A549 (cell line): Measurements from ENCODE around the gene PRDM11.

Experiments used
- EP300 ChIP-seq, 2 experiments: fragments of >200 bp; sonication (Bioruptor Twin); formaldehyde crosslinking; IDR thresholded peaks; 2 replicates in 1 of 2; 3 replicates in 1 of 2; pipeline ENCODE4 v1.6.1; 2016 to 2017
- JUNB ChIP-seq: fragments of >200 bp; sonication (Bioruptor Twin); formaldehyde crosslinking; IDR thresholded peaks from 2 replicates; pipeline ENCODE4 v1.6.1; 2016
- MAZ ChIP-seq: fragments of 150-350 bp; IDR thresholded peaks from 2 replicates; pipeline ENCODE4 v1.6.1; 2014; ENCODE audit warnings: antibody characterized with exemption, low read depth, low read length, borderline replicate concordance
- USF2 ChIP-seq: fragments of 450-650 bp; IDR thresholded peaks from 2 replicates; pipeline ENCODE4 v1.6.1; 2014; ENCODE audit warnings: antibody characterized with exemption
- ZNF302 ChIP-seq: fragments of 250-450 bp; sonication (Bioruptor Pico); IDR thresholded peaks from 2 replicates; pipeline ENCODE4 v1.9.0; 2021; ENCODE audit warnings: inconsistent platforms, mild to moderate bottlenecking, moderate library complexity
- TF ChIP-seq, protein P1 (sequence below): fragments of >200 bp; sonication (Bioruptor Twin); formaldehyde crosslinking; IDR thresholded peaks from 3 replicates; pipeline ENCODE4 v1.5.1; 2016

DNA sequence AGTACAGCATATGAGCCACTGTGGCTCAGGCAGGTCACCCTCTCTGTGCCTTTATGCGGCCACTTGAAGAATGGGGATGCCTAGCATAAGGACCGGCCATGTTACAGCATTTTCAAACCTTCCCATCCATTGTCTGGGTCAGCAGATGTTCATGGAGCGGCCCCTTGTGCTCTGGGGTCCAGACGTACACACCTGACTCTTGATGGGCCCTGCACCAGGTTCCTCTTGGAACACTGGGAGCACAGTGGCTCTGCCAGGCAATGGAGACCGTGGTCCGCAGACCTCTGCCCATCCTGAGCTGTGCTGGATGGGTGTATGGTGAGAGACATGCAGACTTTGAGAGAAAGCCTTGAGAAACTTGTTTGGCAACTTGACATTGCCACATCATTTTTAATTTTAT is 9.8 kb downstream of the PRDM11 start:
- TF ChIP-seq MAZ: no peak
- TF ChIP-seq EP300 (IDR thresholded peaks at IDR 0.05): no peak
- no peak for TF ChIP-seq USF2
- TF ChIP-seq, protein P1, sequence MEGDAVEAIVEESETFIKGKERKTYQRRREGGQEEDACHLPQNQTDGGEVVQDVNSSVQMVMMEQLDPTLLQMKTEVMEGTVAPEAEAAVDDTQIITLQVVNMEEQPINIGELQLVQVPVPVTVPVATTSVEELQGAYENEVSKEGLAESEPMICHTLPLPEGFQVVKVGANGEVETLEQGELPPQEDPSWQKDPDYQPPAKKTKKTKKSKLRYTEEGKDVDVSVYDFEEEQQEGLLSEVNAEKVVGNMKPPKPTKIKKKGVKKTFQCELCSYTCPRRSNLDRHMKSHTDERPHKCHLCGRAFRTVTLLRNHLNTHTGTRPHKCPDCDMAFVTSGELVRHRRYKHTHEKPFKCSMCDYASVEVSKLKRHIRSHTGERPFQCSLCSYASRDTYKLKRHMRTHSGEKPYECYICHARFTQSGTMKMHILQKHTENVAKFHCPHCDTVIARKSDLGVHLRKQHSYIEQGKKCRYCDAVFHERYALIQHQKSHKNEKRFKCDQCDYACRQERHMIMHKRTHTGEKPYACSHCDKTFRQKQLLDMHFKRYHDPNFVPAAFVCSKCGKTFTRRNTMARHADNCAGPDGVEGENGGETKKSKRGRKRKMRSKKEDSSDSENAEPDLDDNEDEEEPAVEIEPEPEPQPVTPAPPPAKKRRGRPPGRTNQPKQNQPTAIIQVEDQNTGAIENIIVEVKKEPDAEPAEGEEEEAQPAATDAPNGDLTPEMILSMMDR: no peak
- no peak for TF ChIP-seq ZNF302 (CRISPR knock-in tag)
- TF ChIP-seq JUNB: no peak
